GM12801 (cell line): ENCODE measurements around the gene MEIOB.

Source experiments
- CTCF ChIP-seq: IDR thresholded peaks from one replicate; pipeline ENCODE4 v1.5.1; 2011; ENCODE audit warnings: control low read depth; ENCODE audit not compliant: insufficient read length; ENCODE audit errors: extremely low read depth

Gene MEIOB

GRCh38 chr16:1916640-1916990 lies 44.7 kb upstream of the MEIOB start:
- TF ChIP-seq CTCF = no peak

GRCh38 chr16:1915732-1916639 lies 44.0 kb upstream of the MEIOB start:
- no peak for TF ChIP-seq CTCF

GRCh38 chr16:1914988-1915387 lies 43.0 kb upstream of the MEIOB start:
- no peak for TF ChIP-seq CTCF

GRCh38 chr16:1914084-1914608 lies 42.2 kb upstream of the MEIOB start:
- no peak for TF ChIP-seq CTCF

- no peak for TF ChIP-seq CTCF
Observed at GRCh38 chr16:1913327-1914083, 41.5 kb upstream of the MEIOB start.

GRCh38 chr16:1912215-1912543 lies 40.2 kb upstream of the MEIOB start:
- no peak for TF ChIP-seq CTCF

- no peak for TF ChIP-seq CTCF
Observed at GRCh38 chr16:1911467-1912214, 39.7 kb upstream of the MEIOB start.
